Sciatic nerve (tissue), 2 donors: ENCODE data around the gene PRDM15. TPM values are rescaled to one million over a fixed set of nuclear protein-coding genes. Genes with fewer than 3 reads are reported as not detected.

Experiments used
- ATAC-seq: fragments of 200-7000 bp; cut with Tn5 transposase; one replicate; pipeline ENCODE4 v1.9.1; 2020; ENCODE audit warnings: mild to moderate bottlenecking, moderate library complexity
- DNase-seq: peaks from one replicate; pipeline ENCODE4 v3.0.0-alpha.2; 2020; ENCODE audit warnings: low spot score
- intact Hi-C: fragments of 100-400 bp; cut with DNase I; formaldehyde crosslinking; loops from one replicate; pipeline ENCODE4 v1.14.2; 2022
- total RNA-seq: library from RNA; stranded (reverse); fragmentation: NEBNext Ultra II Directional; extraction: Animal tissue kit (Norgen Biotek cat#: 25700); gene quantifications from one replicate; pipeline ENCODE4 v1.2.1, GENCODE V29; 2021
- donor health status: DM: no; HTN: no; CAD: no.
- donor health status: DM: no; HTN: no; CAD: no.

PRDM15 gene
- total RNA-seq, 1 donor from 2014 or later = 10.0 TPM

- intact Hi-C loops = no loop called here
- ATAC-seq = no peak
- DNase-seq = no peak
These were observed 7.7 kb downstream of the PRDM15 start for GRCh38 chr21:41871293-41872030.

- DNase-seq = no peak
- intact Hi-C loops = no loop called here
- no peak for ATAC-seq
These were observed 9.4 kb downstream of the PRDM15 start for GRCh38 chr21:41869771-41870170.

GRCh38 chr21:41868062-41868710 lies 11.0 kb downstream of the PRDM15 start:
- ATAC-seq (peak; percentile 80), DNase-seq (no peak)
- intact Hi-C loops = no loop called here

GRCh38 chr21:41867313-41867712 lies 11.8 kb downstream of the PRDM15 start:
- intact Hi-C loops = no loop called here
- no peak for ATAC-seq
- no peak for DNase-seq

- intact Hi-C loops = no loop called here
- no peak for ATAC-seq
- no peak for DNase-seq
These were observed 12.8 kb downstream of the PRDM15 start for GRCh38 chr21:41866274-41866809.

GRCh38 chr21:41865002-41865777 lies 14.0 kb downstream of the PRDM15 start:
- peak; percentile 46 for ATAC-seq
- DNase-seq = no peak
- intact Hi-C loops = no loop called here

- ATAC-seq (no peak), DNase-seq (no peak)
- intact Hi-C loops = no loop called here
These were observed 14.7 kb downstream of the PRDM15 start for GRCh38 chr21:41864311-41865001.

GRCh38 chr21:41863439-41863740 lies 15.8 kb downstream of the PRDM15 start:
- ATAC-seq = no peak
- no peak for DNase-seq
- intact Hi-C loops = no loop called here

GRCh38 chr21:41861987-41862386 lies 17.2 kb downstream of the PRDM15 start:
- no peak for ATAC-seq
- intact Hi-C loops = no loop called here
- DNase-seq = no peak

GRCh38 chr21:41861255-41861654 lies 17.9 kb downstream of the PRDM15 start:
- ATAC-seq (no peak), DNase-seq (no peak)
- intact Hi-C loops = no loop called here

GRCh38 chr21:41859297-41859980 lies 19.7 kb downstream of the PRDM15 start:
- DNase-seq = no peak
- no peak for ATAC-seq
- intact Hi-C loops = no loop called here

- intact Hi-C loops = no loop called here
- no peak for DNase-seq
- no peak for ATAC-seq
These were observed 20.5 kb downstream of the PRDM15 start for GRCh38 chr21:41858466-41859296.

- no peak for ATAC-seq
- intact Hi-C loops = no loop called here
- no peak for DNase-seq
These were observed 21.3 kb downstream of the PRDM15 start for GRCh38 chr21:41857771-41858300.

GRCh38 chr21:41856572-41856971 lies 22.6 kb downstream of the PRDM15 start:
- no peak for ATAC-seq
- intact Hi-C loops = no loop called here
- DNase-seq = no peak

GRCh38 chr21:41854426-41854995 lies 24.6 kb downstream of the PRDM15 start:
- ATAC-seq = no peak
- no peak for DNase-seq
- intact Hi-C loops = no loop called here

- DNase-seq = no peak
- intact Hi-C loops = no loop called here
- peak; percentile 17 for ATAC-seq
These were observed 26.2 kb downstream of the PRDM15 start for GRCh38 chr21:41852929-41853320.

GRCh38 chr21:41852151-41852928 lies 26.8 kb downstream of the PRDM15 start:
- ATAC-seq (no peak), DNase-seq (no peak)
- intact Hi-C loops = no loop called here
